H1 (cell line): ENCODE measurements around the gene RAB35. TPM values are rescaled to one million over a fixed set of nuclear protein-coding genes. Genes with fewer than 3 reads are reported as not detected.

ENCODE experiments used
- CTCF ChIA-PET: fragments of 300-600 bp; sonication (Branson Sonifier 250); formaldehyde crosslinking; loops from one replicate; lab custom pipeline; 2021; ENCODE audit not compliant: partially characterized antibody; lab: Charles Lee
- POLR2A ChIA-PET: fragments of 300-600 bp; sonication (Branson Sonifier 250); formaldehyde crosslinking; loops from one replicate; lab custom pipeline; 2021; ENCODE audit warnings: inconsistent platforms; ENCODE audit not compliant: partially characterized antibody; lab: Charles Lee
- DNase-seq, 2 experiments: peaks; one replicate each; pipeline versions ENCODE4 v3.0.0 to v3.0.0-alpha.2; 2010 to 2022; ENCODE audit warnings: low spot score in 2 of 2, low read depth in 1 of 2, mixed read lengths in 1 of 2
- FAIRE-seq: peaks from 2 replicates; lab custom pipeline; 2011; peaks lifted over from hg19 to GRCh38; lab: Jason Lieb, UNC
- H2AFZ ChIP-seq: 2 replicates; pipeline ENCODE4 v1.8.1; 2012; ENCODE audit warnings: low read length, inconsistent platforms
- H2AK5ac ChIP-seq: 2 replicates; pipeline ENCODE4 v1.6.1; 2013; ENCODE audit warnings: low read depth, low read length
- H2BK120ac ChIP-seq: replicated peaks from 2 replicates; pipeline ENCODE3; 2013; ENCODE audit warnings: low read depth, low read length, inconsistent platforms
- H2BK12ac ChIP-seq: 2 replicates; pipeline ENCODE4 v1.6.1; 2013; ENCODE audit warnings: low read depth, low read length
- H2BK15ac ChIP-seq: 2 replicates; pipeline ENCODE4 v1.6.1; 2013; ENCODE audit warnings: low read length
- H2BK20ac ChIP-seq: 2 replicates; pipeline ENCODE4 v1.6.1; 2013; ENCODE audit warnings: low read length
- H2BK5ac ChIP-seq: 2 replicates; pipeline ENCODE4 v1.6.1; 2013; ENCODE audit warnings: low read depth, low read length
- H3K14ac ChIP-seq: 2 replicates; pipeline ENCODE4 v1.6.1; 2013; ENCODE audit warnings: inconsistent platforms; ENCODE audit not compliant: insufficient read length
- H3K18ac ChIP-seq: 2 replicates; pipeline ENCODE4 v1.6.1; 2013; ENCODE audit warnings: low read length; ENCODE audit errors: extremely low read depth
- H3K23ac ChIP-seq: 2 replicates; pipeline ENCODE4 v1.6.1; 2013; ENCODE audit warnings: inconsistent platforms; ENCODE audit not compliant: insufficient read length
- H3K23me2 ChIP-seq: 2 replicates; pipeline ENCODE4 v1.6.1; 2013; ENCODE audit warnings: low read depth, low read length
- H3K27ac ChIP-seq: 2 replicates; pipeline ENCODE4 v1.6.1; 2011; ENCODE audit warnings: low read depth, low read length, inconsistent platforms
- H3K27me3 ChIP-seq, 4 experiments: replicated peaks in 1 of 4; 1 replicate in 1 of 4; 2 replicates in 3 of 4; pipeline versions ENCODE4 v1.6.1 to v1.8.1; 2011 to 2013; ENCODE audit warnings: low read length in 3 of 4, mild to moderate bottlenecking in 3 of 4, inconsistent platforms in 2 of 4, mixed read lengths in 2 of 4, moderate library complexity in 1 of 4; ENCODE audit not compliant: control insufficient read depth in 3 of 4, insufficient read depth in 3 of 4; ENCODE audit errors: extremely low read depth in 1 of 4
- H3K36me3 ChIP-seq, 4 experiments: 2 replicates each; pipeline versions ENCODE4 v1.6.1 to v1.8.1; 2011 to 2013; ENCODE audit warnings: mild to moderate bottlenecking in 4 of 4, low read length in 3 of 4, moderate library complexity in 2 of 4, control low read depth in 1 of 4, inconsistent platforms in 1 of 4; ENCODE audit not compliant: insufficient read depth in 4 of 4, control insufficient read depth in 2 of 4
- H3K4ac ChIP-seq: replicated peaks from 2 replicates; pipeline ENCODE3; 2013; ENCODE audit warnings: low read length, low read depth, mixed read lengths, inconsistent platforms; ENCODE audit not compliant: insufficient read length
- H3K4me1 ChIP-seq, 4 experiments: replicated peaks in 1 of 4; 1 replicate in 1 of 4; 2 replicates in 3 of 4; pipeline versions ENCODE4 v1.6.1 to v1.8.1; 2011 to 2013; ENCODE audit warnings: low read length in 3 of 4, inconsistent platforms in 2 of 4, mixed read lengths in 1 of 4; ENCODE audit not compliant: insufficient read depth in 4 of 4, control insufficient read depth in 3 of 4
- H3K4me2 ChIP-seq, 2 experiments: 2 replicates each; pipeline versions ENCODE4 v1.6.1 to v1.8.1; 2011 to 2013; ENCODE audit warnings: low read depth in 2 of 2, low read length in 2 of 2, control low read depth in 1 of 2, inconsistent platforms in 1 of 2, mild to moderate bottlenecking in 1 of 2; ENCODE audit not compliant: insufficient read depth in 1 of 2
- H3K4me3 ChIP-seq, 4 experiments: fragments of 200-600, 300-600 bp in 1 of 4; sonication (generic), shearing (Covaris generic), sonication (Bioruptor Twin) in 1 of 4; 2 replicates each; pipeline versions ENCODE4 v1.5.1 to v1.8.1; 2011 to 2016; ENCODE audit warnings: low read length in 4 of 4, low read depth in 3 of 4, control low read depth in 2 of 4, inconsistent platforms in 2 of 4, mild to moderate bottlenecking in 2 of 4, mixed read lengths in 1 of 4, moderate library complexity in 1 of 4; ENCODE audit not compliant: insufficient read depth in 2 of 4; ENCODE audit errors: extremely low read depth in 1 of 4
- H3K56ac ChIP-seq: replicated peaks from 2 replicates; pipeline ENCODE3; 2013; ENCODE audit warnings: low read depth, mild to moderate bottlenecking, mixed read lengths, low read length, inconsistent platforms; ENCODE audit not compliant: insufficient read length
- H3K79me1 ChIP-seq: 2 replicates; pipeline ENCODE4 v1.6.1; 2013; ENCODE audit warnings: low read depth, low read length, control low read depth
- H3K79me2 ChIP-seq, 2 experiments: 2 replicates each; pipeline versions ENCODE4 v1.6.1 to v1.8.1; 2012 to 2013; ENCODE audit warnings: low read length in 2 of 2, mild to moderate bottlenecking in 2 of 2, inconsistent platforms in 1 of 2; ENCODE audit not compliant: insufficient read depth in 2 of 2, control insufficient read depth in 1 of 2
- H3K9ac ChIP-seq, 4 experiments: replicated peaks in 1 of 4; 1 replicate in 1 of 4; 2 replicates in 3 of 4; pipeline versions ENCODE4 v1.6.1 to v1.8.1; 2011 to 2013; ENCODE audit warnings: low read depth in 3 of 4, low read length in 3 of 4, control low read depth in 2 of 4, mild to moderate bottlenecking in 2 of 4, moderate library complexity in 2 of 4, inconsistent platforms in 1 of 4; ENCODE audit errors: extremely low read depth in 1 of 4
- H3K9me3 ChIP-seq, 2 experiments: 2 replicates each; pipeline versions ENCODE4 v1.6.1 to v1.8.1; 2012 to 2013; ENCODE audit warnings: mild to moderate bottlenecking in 2 of 2, moderate library complexity in 2 of 2, control low read depth in 1 of 2, inconsistent platforms in 1 of 2, low read depth in 1 of 2, low read length in 1 of 2, mixed read lengths in 1 of 2; ENCODE audit not compliant: insufficient read depth in 2 of 2
- H4K20me1 ChIP-seq, 2 experiments: replicated peaks in 1 of 2; 2 replicates each; pipeline versions ENCODE3 to v1.8.1; 2011 to 2013; ENCODE audit warnings: inconsistent platforms in 2 of 2, low read length in 2 of 2, mild to moderate bottlenecking in 1 of 2; ENCODE audit not compliant: insufficient read depth in 2 of 2, control insufficient read depth in 1 of 2
- H4K5ac ChIP-seq: 2 replicates; pipeline ENCODE4 v1.6.1; 2013; ENCODE audit warnings: low read length, low read depth, mixed read lengths, inconsistent platforms; ENCODE audit not compliant: insufficient read length
- H4K8ac ChIP-seq: 2 replicates; pipeline ENCODE4 v1.8.0; 2013; ENCODE audit warnings: mild to moderate bottlenecking, moderate library complexity, low read length, inconsistent platforms; ENCODE audit not compliant: insufficient read depth; ENCODE audit errors: extremely low read depth
- H4K91ac ChIP-seq: replicated peaks from 2 replicates; pipeline ENCODE3; 2013; ENCODE audit warnings: low read length, mixed read lengths, inconsistent platforms; ENCODE audit not compliant: insufficient read length
- BACH1 ChIP-seq: IDR thresholded peaks from 2 replicates; pipeline ENCODE4 v1.6.1; 2012; ENCODE audit warnings: low read length, improper control_type of control experiment
- E2F6 ChIP-seq: IDR thresholded peaks from 2 replicates; pipeline ENCODE4 v1.6.1; 2012; ENCODE audit warnings: inconsistent platforms
- JUN ChIP-seq: IDR thresholded peaks from 2 replicates; pipeline ENCODE4 v1.6.1; 2011; ENCODE audit warnings: low read depth, mild to moderate bottlenecking, improper control_type of control experiment, low read length
- POLR2A ChIP-seq, 2 experiments: IDR thresholded peaks; 1 replicate in 1 of 2; 2 replicates in 1 of 2; pipeline ENCODE4 v1.6.1; 2011; ENCODE audit warnings: low read depth in 2 of 2, low read length in 2 of 2, mild to moderate bottlenecking in 2 of 2; ENCODE audit errors: control extremely low read depth in 1 of 2
- SIN3A ChIP-seq, 2 experiments: IDR thresholded peaks in 1 of 2; conservative IDR thresholded peaks in 1 of 2; 2 replicates each; pipeline ENCODE4 v1.6.1; 2011 to 2012; ENCODE audit warnings: low read length in 2 of 2, improper control_type of control experiment in 1 of 2, low read depth in 1 of 2, mild to moderate bottlenecking in 1 of 2
- SP2 ChIP-seq: IDR thresholded peaks from 2 replicates; pipeline ENCODE4 v1.6.1; 2012; ENCODE audit warnings: mild to moderate bottlenecking, low read length, inconsistent platforms
- ZNF274 ChIP-seq: IDR thresholded peaks from 2 replicates; pipeline ENCODE4 v1.7.0; 2012; ENCODE audit warnings: low read length, borderline replicate concordance; ENCODE audit errors: extremely low read depth
- WGBS, 2 experiments: shearing (Covaris generic) in 1 of 2; methylation state at CpG; one replicate each; pipeline versions ENCODE4 v1.1.6 to v1.1.7; 2013 to 2015; ENCODE audit warnings: low lambda C conversion rate in 2 of 2, mixed read lengths in 2 of 2, inconsistent platforms in 1 of 2, low coverage in 1 of 2, missing lambda C conversion rate in 1 of 2; ENCODE audit not compliant: insufficient replicate concordance in 2 of 2, insufficient coverage in 1 of 2, insufficient read length in 1 of 2; ENCODE audit errors: extremely low coverage in 1 of 2, missing lambda C conversion rate in 1 of 2; 5-methylcytosine and 5-hydroxymethylcytosine counted together
- polyA plus RNA-seq, 7 experiments: library from polyadenylated mRNA; depleted of rRNA in 3 of 7; stranded (reverse) in 5 of 7; unstranded in 2 of 7; fragments of >200 nt in 5 of 7; fragments of 200-250 nt in 2 of 7; gene quantifications; 1 replicate in 5 of 7; 2 replicates in 1 of 7; 4 replicates in 1 of 7; pipeline versions ENCODE4 v1.2.1 to v1.2.3, GENCODE V29; 2011 to 2013; ENCODE audit warnings: missing spikeins in 2 of 7, mixed read lengths in 2 of 7
- total RNA-seq: library from RNA; stranded (reverse); fragmentation: NEBNext Ultra II Directional; extraction: Animal tissue kit (Norgen Biotek cat#: 25700); gene quantifications from 2 replicates; pipeline ENCODE4 v1.2.1, GENCODE V29; 2021

RAB35 gene
- total and polyA plus RNA-seq, 2 of the 8 experiments (the other 6 are each of a cell fraction or from before 2014, with no cell fraction given): 33.4 to 39.0 TPM

- POLR2A ChIA-PET: interaction anchor here (0.7 to 20.9 kb wide), 13 partner anchors 9 to 127 kb away, joined by 3 to 358 read pairs (median 3); partner anchors contain the start of genes GCN1, RNU4-2 and RPLP0
- WGBS, 2 experiments: 91% methylated on average over 11 of the region's 11 CpGs; no CpG with 5 or more reads in 1 of the 2 experiments
These were observed 47.7 kb upstream of the RAB35 start for GRCh38 chr12:120164293-120164692.

More at GRCh38 chr12:120164293-120164692, 47.7 kb upstream of the RAB35 start:
- no peak for TF ChIP-seq POLR2A (IDR thresholded peaks at IDR 0.05; ENCODE audit: control extremely low read depth in 1 of 2, low read depth in 2 of 2, low read length in 2 of 2)
- TF ChIP-seq E2F6: no peak
- TF ChIP-seq BACH1: no peak
- TF ChIP-seq ZNF274: no peak
- TF ChIP-seq SP2: no peak
- no peak for TF ChIP-seq JUN
- TF ChIP-seq SIN3A (conservative IDR thresholded peaks at IDR 0.05 in 1 of 2, IDR thresholded peaks at IDR 0.05 in 1 of 2; ENCODE audit: low read depth in 1 of 2, low read length in 2 of 2): no peak
- Histone ChIP-seq H3K4me3 (no peak overlapping the region), H2AFZ (no peak overlapping the region), H3K4ac (no peak overlapping the region), H3K23me2 (no peaks in the 10 kb centered on the region), H2BK15ac (no peak overlapping the region), H3K56ac (no peak overlapping the region), H2AK5ac (no peak overlapping the region), H4K91ac (no peak overlapping the region), H2BK5ac (no peak overlapping the region), H4K8ac (no peak overlapping the region), H3K27ac (no peak overlapping the region), H3K14ac (no peak overlapping the region), H2BK12ac (no peak overlapping the region), H3K9ac (no peak overlapping the region), H4K20me1 (peaks cover 4 to 10% of the 10 kb centered on the region in 2 experiments), H3K36me3 (peaks cover 55 to 79% (median 63%) of the 10 kb centered on the region in 4 experiments), H3K9me3 (no peaks in the 10 kb centered on the region), H3K79me1 (peaks cover 2% of the 10 kb centered on the region; the same call in 1 of the 2 replicates), H3K23ac (no peak overlapping the region), H3K18ac (no peak overlapping the region), H2BK20ac (no peak overlapping the region), H3K27me3 (no peaks in the 10 kb centered on the region), H3K4me1 (no peaks in the 10 kb centered on the region), H2BK120ac (no peak overlapping the region), H3K79me2 (no peaks in the 10 kb centered on the region), H3K4me2 (no peak overlapping the region), H4K5ac (no peak overlapping the region)
- CTCF ChIA-PET: interaction anchor here (0.8 to 2.0 kb wide), 2 partner anchors 36 to 111 kb away, joined by 3 to 8 read pairs; partner anchors contain the start of gene RPLP0
- DNase-seq (no peak), FAIRE-seq (no peak)
